Mucosa of descending colon (tissue), 3 donors: ENCODE data around the gene RASD1. TPM values are rescaled to one million over a fixed set of nuclear protein-coding genes. Genes with fewer than 3 reads are reported as not detected.

Experiments used
- ATAC-seq: fragments of 200-7000 bp; cut with Tn5 transposase; one replicate; pipeline ENCODE4 v1.9.1; 2020; ENCODE audit warnings: mild to moderate bottlenecking, moderate library complexity
- DNase-seq, 3 donors: peaks; one replicate each; pipeline ENCODE4 v3.0.0-alpha.2; 2020
- H3K36me3 ChIP-seq: fragments of 200-600 bp; one replicate; pipeline ENCODE4 v1.8.0; 2021; ENCODE audit warnings: low read depth, mild to moderate bottlenecking
- H3K4me1 ChIP-seq: fragments of 200-600 bp; one replicate; pipeline ENCODE4 v1.8.0; 2021; ENCODE audit warnings: low read depth, mild to moderate bottlenecking
- H3K4me3 ChIP-seq: fragments of 200-600 bp; one replicate; pipeline ENCODE4 v1.8.0; 2021; ENCODE audit warnings: mild to moderate bottlenecking
- H3K9me3 ChIP-seq: fragments of 200-600 bp; one replicate; pipeline ENCODE4 v1.8.0; 2021; ENCODE audit warnings: mild to moderate bottlenecking
- intact Hi-C, 2 donors: fragments of 100-400 bp; cut with DNase I in 1 of 2; cut with micrococcal nuclease in 1 of 2; formaldehyde crosslinking; loops; one replicate each; pipeline versions ENCODE4 v1.11.0 to v1.11.1; 2022; cut with DNase I, micrococcal nuclease
- total RNA-seq, 3 donors: library from RNA; stranded (reverse); fragmentation: NEBNext Ultra II Directional in 2 of 3; extraction: Animal tissue kit (Norgen Biotek cat#: 25700) in 2 of 3; gene quantifications; one replicate each; pipeline versions ENCODE4 v1.2.1 to v1.2.4, GENCODE V29; 2021 to 2023
- TF ChIP-seq, protein P1 (sequence below): fragments of 200-600 bp; IDR thresholded peaks from one replicate; pipeline ENCODE4 v1.8.0; 2022; ENCODE audit warnings: antibody characterized with exemption, mild to moderate bottlenecking
- donor health status: DM: no; HTN: no; CAD: no; lungs with moderate emphysema.
- donor health status: DM: no; HTN: no; CAD: no.
- donor health status: DM: no; HTN: yes; CAD: no.

RASD1 gene
- total RNA-seq, 3 donors from 2014 or later: 10.8 to 27.8 (median 19.2) TPM

- Histone ChIP-seq H3K4me3 (no peak overlapping the region), H3K4me1 (no peaks in the 10 kb centered on the region), H3K9me3 (no peaks in the 10 kb centered on the region), H3K36me3 (no peaks in the 10 kb centered on the region)
- ATAC-seq: no peak
- TF ChIP-seq, protein P1, sequence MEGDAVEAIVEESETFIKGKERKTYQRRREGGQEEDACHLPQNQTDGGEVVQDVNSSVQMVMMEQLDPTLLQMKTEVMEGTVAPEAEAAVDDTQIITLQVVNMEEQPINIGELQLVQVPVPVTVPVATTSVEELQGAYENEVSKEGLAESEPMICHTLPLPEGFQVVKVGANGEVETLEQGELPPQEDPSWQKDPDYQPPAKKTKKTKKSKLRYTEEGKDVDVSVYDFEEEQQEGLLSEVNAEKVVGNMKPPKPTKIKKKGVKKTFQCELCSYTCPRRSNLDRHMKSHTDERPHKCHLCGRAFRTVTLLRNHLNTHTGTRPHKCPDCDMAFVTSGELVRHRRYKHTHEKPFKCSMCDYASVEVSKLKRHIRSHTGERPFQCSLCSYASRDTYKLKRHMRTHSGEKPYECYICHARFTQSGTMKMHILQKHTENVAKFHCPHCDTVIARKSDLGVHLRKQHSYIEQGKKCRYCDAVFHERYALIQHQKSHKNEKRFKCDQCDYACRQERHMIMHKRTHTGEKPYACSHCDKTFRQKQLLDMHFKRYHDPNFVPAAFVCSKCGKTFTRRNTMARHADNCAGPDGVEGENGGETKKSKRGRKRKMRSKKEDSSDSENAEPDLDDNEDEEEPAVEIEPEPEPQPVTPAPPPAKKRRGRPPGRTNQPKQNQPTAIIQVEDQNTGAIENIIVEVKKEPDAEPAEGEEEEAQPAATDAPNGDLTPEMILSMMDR: no peak
- peak in 1 of 3 donors; percentile 23 for DNase-seq
- intact Hi-C loops: loop anchor here (10.0 kb wide), 2 partner anchors 60 to 120 kb away; no protein-coding TSS in a partner anchor
These were observed 8.3 kb upstream of the RASD1 start for GRCh38 chr17:17504341-17505140.

- DNase-seq (peak in 1 of 3 donors; percentile 40), ATAC-seq (no peak)
- H3K4me1 ChIP-seq: no peaks in the 10 kb centered on the region
- no peaks in the 10 kb centered on the region for H3K9me3 ChIP-seq
- TF ChIP-seq, protein P1: no peak
- H3K36me3 ChIP-seq: no peaks in the 10 kb centered on the region
- no peak overlapping the region for H3K4me3 ChIP-seq
- intact Hi-C loops: loop anchor here (10.0 kb wide), 2 partner anchors 61 to 121 kb away; no protein-coding TSS in a partner anchor
These were observed 7.5 kb upstream of the RASD1 start for GRCh38 chr17:17503566-17504130.

DNA sequence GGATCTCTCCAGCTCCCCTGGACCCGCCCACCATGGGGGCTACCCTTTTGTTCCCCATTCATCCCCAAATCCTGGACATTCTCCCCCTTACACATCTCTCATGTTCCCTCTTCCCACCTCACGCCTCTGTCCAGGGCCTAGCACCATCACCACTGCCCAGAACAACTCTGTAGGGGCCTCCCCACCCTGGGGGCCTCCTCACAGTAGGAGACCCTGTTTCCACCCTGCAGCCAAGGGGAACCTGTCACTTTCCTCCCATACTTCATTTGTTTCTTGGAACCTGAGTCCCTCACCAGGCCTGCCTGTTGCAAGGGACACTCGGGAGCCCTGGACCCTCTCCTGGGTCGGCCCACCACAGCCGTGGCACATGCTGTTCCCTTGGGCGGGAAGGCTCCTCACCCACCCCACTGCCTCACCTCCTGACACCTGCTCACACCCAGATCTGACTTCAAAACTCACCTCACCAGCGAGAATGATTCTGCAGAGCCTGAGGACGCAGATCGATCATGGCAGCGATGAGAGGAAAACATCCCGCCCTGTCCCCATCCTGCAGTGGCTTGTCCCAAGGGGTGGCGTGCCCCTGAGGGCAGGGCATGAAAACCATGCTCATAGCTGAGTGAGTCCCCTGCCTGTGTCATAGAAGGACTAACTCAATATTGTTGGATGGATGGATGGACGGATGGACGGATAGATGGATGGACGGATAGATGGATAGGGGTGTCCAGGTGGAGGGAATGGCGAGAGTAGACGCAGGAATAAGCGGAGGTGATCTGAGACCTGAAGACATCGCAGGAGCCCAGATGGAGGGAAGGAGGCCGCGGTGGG is 6.8 kb upstream of the RASD1 start:
- intact Hi-C loops: loop anchor here (10.0 kb wide), 2 partner anchors 62 to 122 kb away; no protein-coding TSS in a partner anchor
- TF ChIP-seq, protein P1: no peak
- ATAC-seq (no peak), DNase-seq (peak in 2 of 3 donors; percentile 12 to 26)
- no peaks in the 10 kb centered on the region for H3K9me3 ChIP-seq
- no peaks in the 10 kb centered on the region for H3K36me3 ChIP-seq
- no peak overlapping the region for H3K4me3 ChIP-seq
- H3K4me1 ChIP-seq: no peaks in the 10 kb centered on the region

DNA sequence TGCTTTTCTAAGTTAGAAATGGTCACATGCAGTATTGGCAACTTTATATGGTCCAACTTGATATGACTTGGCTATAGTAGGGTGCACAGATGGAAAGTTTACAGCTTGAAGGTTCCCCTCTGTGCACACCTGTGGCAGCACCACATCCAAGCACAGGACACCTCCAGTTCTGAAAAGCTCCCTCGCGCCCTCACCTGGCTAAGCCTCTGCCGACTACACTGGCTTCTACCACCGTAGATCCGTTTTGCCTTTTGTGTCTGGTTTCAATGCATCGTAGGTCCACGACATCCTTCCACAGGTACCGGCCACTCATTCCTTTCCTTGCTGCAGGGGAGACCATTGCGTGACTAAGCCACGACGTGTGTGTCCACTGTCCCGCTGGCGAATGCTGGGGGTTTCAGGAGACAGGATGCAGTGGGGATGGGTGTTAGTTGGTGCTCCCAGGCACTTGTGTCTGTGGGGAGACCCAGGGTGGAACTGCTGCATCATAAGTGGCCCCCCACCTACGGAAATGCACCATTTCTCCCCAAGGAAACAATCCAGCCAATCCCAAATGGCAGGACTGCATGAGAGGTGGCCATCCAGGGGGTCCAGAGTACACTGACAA is 4.9 kb upstream of the RASD1 start:
- TF ChIP-seq, protein P1: no peak
- ATAC-seq (no peak), DNase-seq (peak in 1 of 3 donors; percentile 29)
- no peaks in the 10 kb centered on the region for H3K9me3 ChIP-seq
- no peaks in the 10 kb centered on the region for H3K4me1 ChIP-seq
- intact Hi-C loops: loop anchor here (10.0 kb wide), 2 partner anchors 64 to 124 kb away; no protein-coding TSS in a partner anchor
- H3K4me3 ChIP-seq: no peak overlapping the region
- H3K36me3 ChIP-seq: no peaks in the 10 kb centered on the region
